ENCODE results near the gene DERA. TPM values are rescaled to one million over a fixed set of nuclear protein-coding genes. Genes with fewer than 3 reads are reported as not detected.
"Not testable (repeated sequence)": the region's sequence is repeated elsewhere in the genome, so short reads cannot be mapped to it uniquely, and the experiment has no call there.

DERA gene
- polyA plus RNA-seq, 5 donors, result 26.2 to 36.0 (median 30.4) TPM

DNA sequence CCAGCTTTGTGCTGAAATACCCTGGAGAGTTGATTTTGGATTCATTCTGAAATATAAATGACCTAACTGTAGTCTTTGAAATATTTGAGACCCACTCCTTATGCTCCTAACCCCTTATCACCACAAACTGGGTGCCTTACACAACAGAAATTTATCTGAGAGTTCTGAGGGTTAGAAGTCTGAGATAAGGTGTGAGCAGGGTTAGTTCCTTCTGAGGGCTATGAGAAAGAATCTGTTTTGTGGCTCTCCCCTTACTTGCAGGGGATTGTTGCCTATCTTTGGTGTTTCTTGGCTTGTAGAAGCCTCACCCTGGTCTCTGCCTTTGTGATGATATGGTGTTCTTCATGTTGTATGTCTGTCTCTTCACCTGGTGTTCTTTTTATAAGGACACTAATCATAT lies 91.7 kb downstream of the DERA start:
- no peak for DNase-seq

- no peak for DNase-seq
Measured at GRCh38 chr12:16003460-16003859, 92.3 kb downstream of the DERA start.

DNA sequence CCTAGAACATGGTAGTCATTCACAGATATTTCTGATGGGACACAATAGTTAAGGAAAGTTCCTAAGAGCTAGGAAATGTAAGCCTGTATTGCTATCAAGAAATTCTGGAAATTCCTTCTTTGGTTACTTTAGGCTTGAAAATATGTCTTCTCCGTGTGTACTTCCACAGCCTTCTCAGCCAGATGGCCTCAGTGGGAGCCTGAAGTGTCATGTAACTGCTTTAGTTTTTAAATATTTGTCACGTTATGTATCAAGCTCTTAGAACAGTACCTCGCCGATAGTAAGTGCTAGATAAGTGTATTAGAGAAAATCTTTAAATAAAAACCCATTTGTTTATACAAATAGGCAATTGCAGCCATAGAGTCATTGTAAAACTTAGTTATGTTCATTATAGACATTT lies 95.6 kb downstream of the DERA start:
- DNase-seq, result no peak

DNA sequence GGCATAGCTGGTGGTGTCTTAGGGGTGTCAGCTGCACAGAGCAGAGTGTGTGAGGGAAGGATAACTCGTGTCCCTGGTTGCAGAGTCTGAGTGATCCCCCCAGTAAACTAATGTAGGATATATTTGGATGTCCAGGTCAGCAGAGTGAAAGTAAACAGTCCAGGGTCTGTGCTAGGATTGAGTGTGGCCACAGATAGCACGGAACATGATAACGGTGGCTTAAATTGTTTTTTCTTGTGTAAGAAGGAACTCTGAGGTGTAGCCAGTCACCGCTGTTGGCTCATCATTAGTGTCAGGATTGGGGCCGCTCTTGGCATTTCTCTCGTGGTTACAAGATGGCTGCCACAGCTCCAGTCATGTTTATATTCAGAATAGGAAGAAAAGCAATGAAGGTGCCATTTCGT lies 97.3 kb downstream of the DERA start:
- DNase-seq, result no peak

DNA sequence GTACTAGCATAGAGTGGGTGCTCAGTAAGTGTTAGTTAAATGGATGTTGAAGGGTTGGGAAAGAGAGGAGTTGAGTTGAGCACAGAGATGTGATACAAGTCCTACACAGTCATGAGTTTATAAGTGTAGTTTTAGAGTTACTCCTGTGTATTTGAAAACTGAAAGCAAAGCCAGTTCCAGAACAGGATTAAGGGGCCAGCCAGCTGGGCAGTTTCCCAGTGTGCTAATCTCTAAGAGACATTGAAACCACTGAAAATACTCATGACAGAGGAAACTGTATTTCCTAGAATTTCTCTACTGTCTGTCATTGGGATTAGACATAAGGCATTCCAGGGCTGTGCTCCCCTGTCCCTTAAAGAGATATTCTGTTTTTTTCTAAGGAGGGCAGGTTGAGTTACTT lies 101.0 kb downstream of the DERA start:
- peak; percentile 53 to 58 for DNase-seq

- not testable (repeated sequence) for DNase-seq
Measured at GRCh38 chr12:16013722-16014121, 102.6 kb downstream of the DERA start.

DNA sequence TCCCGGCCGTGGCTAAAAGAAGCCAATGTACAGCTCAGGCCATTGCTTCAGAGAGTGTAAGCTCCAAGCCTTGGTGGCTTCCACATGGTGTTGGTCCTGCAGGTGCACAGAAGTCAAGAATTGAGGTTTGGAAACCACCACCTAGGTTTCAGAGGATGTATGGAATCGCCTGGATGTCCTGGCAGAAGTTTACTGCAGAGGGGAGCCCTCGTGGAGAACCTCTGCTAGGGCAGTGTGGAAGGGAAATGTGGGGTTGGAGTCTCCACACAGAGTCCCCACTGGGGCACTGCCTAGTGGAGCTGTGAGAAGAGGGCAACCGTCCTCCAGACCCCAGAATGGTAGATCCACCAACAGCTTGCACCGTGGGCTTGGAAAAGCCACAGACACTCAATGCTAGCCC lies 103.3 kb downstream of the DERA start:
- not testable (repeated sequence) for DNase-seq

DNA sequence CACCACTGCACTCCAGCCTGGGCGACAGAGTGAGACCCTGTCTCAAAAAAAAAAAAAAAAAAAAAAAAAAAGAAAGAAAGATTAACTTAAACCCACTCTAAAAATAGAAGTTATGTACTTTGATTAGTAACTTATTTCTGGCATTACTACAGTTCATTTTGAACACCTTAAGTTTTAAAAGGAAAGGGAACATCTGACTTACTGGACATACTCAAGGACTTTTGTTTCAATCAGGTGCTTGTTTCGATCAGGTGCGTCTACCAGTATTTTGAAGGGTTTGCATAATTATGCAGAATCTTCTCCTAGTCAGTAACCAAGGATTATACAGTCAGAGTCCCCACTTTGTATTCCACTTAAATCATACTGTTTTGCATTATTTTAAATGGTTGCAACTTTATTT lies 105.6 kb downstream of the DERA start:
- no peak for DNase-seq

- no peak for DNase-seq
Measured at GRCh38 chr12:16018306-16018705, 107.2 kb downstream of the DERA start.

DNA sequence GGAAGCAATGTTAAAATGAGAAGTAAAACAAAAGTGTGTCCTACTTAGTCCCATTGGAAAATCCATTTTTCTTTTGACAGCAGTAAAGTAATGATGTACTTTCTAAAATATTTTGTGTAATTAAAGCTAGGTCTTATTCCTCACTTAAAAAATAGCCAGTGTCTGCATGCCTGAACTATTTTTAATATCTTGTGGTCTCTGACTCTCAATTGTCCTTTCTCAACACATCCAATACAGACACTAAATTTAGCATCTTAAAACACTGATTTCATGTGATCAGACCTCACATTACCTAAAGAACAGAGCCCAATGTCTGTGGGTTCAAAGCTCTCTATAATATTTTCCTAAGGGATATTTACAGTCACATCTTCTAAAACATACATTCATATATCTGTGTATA lies 108.0 kb downstream of the DERA start:
- DNase-seq, result no peak

- no peak for DNase-seq
Measured at GRCh38 chr12:16020031-16020430, 108.9 kb downstream of the DERA start.

DNA sequence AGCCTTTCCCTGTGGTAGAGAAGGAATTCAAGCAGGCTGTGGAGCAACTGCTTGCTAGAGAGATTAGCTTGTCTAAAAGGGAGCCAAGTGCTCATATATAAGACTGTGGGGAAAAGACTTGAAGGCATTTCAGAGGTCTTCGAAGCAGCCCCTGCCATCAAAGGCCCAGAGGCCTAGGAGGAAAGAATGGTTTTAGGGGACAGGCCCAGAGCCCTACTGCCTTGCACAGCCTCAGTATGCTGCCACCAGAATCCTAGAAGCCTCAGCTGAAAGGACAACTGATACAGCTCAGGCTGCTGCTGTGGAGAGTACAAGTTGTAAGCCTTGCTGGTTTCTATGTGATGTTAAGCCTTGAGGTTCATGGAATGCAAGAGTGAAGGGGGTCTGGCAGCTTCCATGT lies 109.9 kb downstream of the DERA start:
- no peak for DNase-seq

DNA sequence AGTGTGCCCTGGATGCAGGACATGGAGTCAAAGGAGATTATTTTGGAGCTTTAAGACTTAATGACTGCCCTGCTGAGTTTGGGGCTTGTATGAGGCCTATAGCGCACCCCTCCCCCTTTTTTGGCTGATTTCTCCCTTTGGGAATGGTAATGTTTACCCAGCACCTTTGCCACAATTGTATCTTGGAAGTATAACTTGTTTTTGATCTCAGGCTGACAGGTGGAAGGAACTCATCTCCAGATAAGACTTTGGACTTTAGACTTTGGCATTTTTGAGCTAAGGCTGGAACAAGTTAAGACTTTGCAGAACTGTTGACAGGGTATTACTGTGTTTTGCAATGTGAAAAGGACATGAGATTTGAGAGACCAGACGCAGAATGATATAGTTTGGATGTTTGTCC lies 110.5 kb downstream of the DERA start:
- DNase-seq, result no peak

- DNase-seq, result no peak
Measured at GRCh38 chr12:16027002-16027401, 115.9 kb downstream of the DERA start.

GRCh38 chr12:16030744-16031143 lies 119.6 kb downstream of the DERA start:
- no peak for DNase-seq

- no peak for DNase-seq
Measured at GRCh38 chr12:16034136-16034817, 123.1 kb downstream of the DERA start.

DNA sequence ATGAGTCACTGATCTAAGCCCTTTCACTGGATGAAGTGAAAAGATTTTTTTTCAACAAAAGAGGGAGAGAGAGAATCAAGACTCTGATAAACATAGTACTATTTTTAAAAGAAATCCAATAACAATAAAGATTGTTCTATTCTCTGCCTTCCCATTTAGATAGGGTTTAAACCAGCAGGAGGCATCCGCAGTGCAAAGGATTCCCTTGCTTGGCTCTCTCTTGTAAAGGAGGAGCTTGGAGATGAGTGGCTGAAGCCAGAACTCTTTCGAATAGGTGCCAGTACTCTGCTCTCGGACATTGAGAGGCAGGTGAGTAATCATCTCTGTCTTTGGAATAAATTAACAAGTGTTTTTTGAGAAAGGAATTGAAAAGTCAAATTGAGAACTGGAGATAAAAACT lies 124.9 kb downstream of the DERA start:
- DNase-seq, result no peak

DNA sequence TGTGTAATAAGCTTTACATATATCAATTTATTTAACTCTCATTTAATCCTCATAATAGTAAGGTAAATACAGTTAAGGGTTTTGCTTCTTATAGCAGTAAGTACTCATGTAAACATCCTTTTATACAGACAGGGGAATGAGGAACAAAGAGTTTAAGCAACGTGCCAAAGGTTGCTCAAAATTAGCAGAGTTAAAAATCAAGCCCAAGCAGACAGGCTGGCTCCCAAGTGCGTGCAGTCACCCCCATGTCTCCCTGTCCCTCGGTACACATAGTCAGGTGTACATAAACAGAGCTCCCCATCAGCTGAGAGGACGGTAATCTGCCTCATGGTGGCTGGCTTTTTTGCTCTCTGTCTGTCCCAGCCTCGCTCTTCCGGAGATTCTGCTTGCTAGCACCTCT lies 126.4 kb downstream of the DERA start:
- no peak for DNase-seq

GRCh38 chr12:16043480-16043879 lies 132.3 kb downstream of the DERA start:
- no peak for DNase-seq

GRCh38 chr12:16046266-16046665 lies 135.1 kb downstream of the DERA start:
- no peak for DNase-seq

DNA sequence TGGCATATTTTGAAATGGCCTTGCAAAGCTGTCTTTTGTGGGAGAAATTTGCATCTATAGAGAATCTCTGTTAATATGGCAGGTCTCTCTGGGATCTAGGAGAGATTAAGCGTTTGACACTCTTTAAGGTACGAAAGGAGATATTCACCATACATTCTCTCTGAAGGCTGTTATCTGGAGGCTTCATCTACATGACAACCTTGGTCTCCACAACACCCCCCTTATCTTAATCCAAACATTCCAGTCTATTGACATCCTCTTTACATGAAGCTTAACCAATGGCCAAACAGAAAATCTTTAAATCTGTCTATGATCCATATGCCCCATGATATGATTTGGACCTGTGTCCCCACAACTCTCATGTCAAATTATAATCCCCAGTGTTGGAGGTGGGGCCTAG lies 137.4 kb downstream of the DERA start:
- no peak for DNase-seq

DNA sequence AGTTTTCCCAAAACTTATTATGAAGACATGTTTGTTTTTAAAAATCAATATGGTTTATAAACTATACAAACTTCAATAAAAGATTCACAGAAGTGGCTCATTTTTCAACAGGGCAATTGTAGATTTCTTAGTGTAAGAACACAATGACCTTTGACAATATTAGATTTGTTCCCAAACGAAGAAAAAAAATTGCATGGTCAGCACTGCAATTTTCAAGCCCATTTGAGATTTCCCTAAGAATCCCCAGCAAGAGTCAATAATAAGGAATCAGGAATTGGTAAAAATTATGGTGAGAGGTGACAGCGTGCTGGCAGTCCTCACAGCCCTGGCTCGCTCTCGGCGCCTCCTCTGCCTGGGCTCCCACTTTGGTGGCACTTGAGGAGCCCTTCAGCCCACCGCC lies 145.8 kb downstream of the DERA start:
- no peak for DNase-seq

- not testable (repeated sequence) for DNase-seq
Measured at GRCh38 chr12:16057351-16057751, 146.2 kb downstream of the DERA start.

DNA sequence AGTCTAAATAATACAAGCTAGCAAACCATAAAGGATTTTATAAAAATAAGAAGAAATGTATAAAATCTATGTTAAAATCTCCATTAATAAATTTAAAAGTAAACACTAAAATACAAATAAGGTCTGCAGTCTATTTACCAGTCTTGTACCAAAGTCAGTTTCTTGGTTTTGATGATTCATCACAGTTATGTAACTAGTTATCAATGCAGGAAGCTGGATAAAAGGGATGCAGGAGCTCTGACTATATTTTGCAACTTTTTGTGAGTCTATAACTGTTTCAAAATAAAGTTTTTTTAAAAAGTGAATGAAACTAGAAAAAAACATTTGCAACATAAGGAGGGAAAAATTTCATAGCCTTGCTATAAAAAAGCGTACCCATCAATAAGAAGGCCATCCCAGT lies 151.5 kb downstream of the DERA start:
- DNase-seq, result no peak

- no peak for DNase-seq
Measured at GRCh38 chr12:16063726-16064125, 152.6 kb downstream of the DERA start.
